Measurements from ENCODE around the gene RFK.

The RFK gene

GRCh38 chr9:76405868-76406267, 11.6 kb upstream of the RFK start:
- DNase-seq: no peak

GRCh38 chr9:76405340-76405739, 11.1 kb upstream of the RFK start:
- DNase-seq: no peak

GRCh38 chr9:76404401-76404800, 10.2 kb upstream of the RFK start:
- no peak for DNase-seq

GRCh38 chr9:76403352-76403751, 9.1 kb upstream of the RFK start:
- DNase-seq: no peak

- no peak for DNase-seq
Observed at GRCh38 chr9:76401580-76402354, 7.5 kb upstream of the RFK start.

GRCh38 chr9:76401176-76401575, 7.0 kb upstream of the RFK start:
- no peak for DNase-seq

- DNase-seq: no peak
Observed at GRCh38 chr9:76400534-76401096, 6.4 kb upstream of the RFK start.

GRCh38 chr9:76399856-76400255, 5.6 kb upstream of the RFK start:
- DNase-seq: no peak

- DNase-seq: no peak
Observed at GRCh38 chr9:76396597-76396996, 2.4 kb upstream of the RFK start.

GRCh38 chr9:76396144-76396543, 1.9 kb upstream of the RFK start:
- DNase-seq: no peak

GRCh38 chr9:76395381-76395780, 1.2 kb upstream of the RFK start:
- no peak for DNase-seq

GRCh38 chr9:76394960-76395252, 680 bp upstream of the RFK start:
- peak; percentile 45 for DNase-seq

- DNase-seq: no peak
Observed at GRCh38 chr9:76390656-76391055, 3.6 kb downstream of the RFK start.

GRCh38 chr9:76379494-76379893, 14.7 kb downstream of the RFK start:
- no peak for DNase-seq

- no peak for DNase-seq
Observed at GRCh38 chr9:76378367-76379073, 15.7 kb downstream of the RFK start.

- no peak for DNase-seq
Observed at GRCh38 chr9:76377791-76378190, 16.4 kb downstream of the RFK start.

- DNase-seq: no peak
Observed at GRCh38 chr9:76374783-76375559, 19.3 kb downstream of the RFK start.

GRCh38 chr9:76373784-76374474, 20.3 kb downstream of the RFK start:
- no peak for DNase-seq

- DNase-seq: no peak
Observed at GRCh38 chr9:76373173-76373783, 20.9 kb downstream of the RFK start.

GRCh38 chr9:76372336-76372735, 21.9 kb downstream of the RFK start:
- no peak for DNase-seq

- DNase-seq: no peak
Observed at GRCh38 chr9:76371901-76372300, 22.3 kb downstream of the RFK start.

- DNase-seq: no peak
Observed at GRCh38 chr9:76370396-76371023, 23.7 kb downstream of the RFK start.
